Lung (tissue), 12 donors: ENCODE data around the gene RALB. TPM values are rescaled to one million over a fixed set of nuclear protein-coding genes. Genes with fewer than 3 reads are reported as not detected.

ENCODE experiments used
- ATAC-seq: fragments of 200-7000 bp; cut with Tn5 transposase; one replicate; pipeline ENCODE4 v1.9.1; 2020; ENCODE audit warnings: moderate number of reproducible peaks; ENCODE audit not compliant: insufficient read depth, low FRiP score
- DNase-seq, 3 donors: peaks; one replicate each; pipeline ENCODE4 v3.0.0-alpha.2; 2013 to 2017
- H3K27ac ChIP-seq, 2 donors: one replicate each; pipeline ENCODE4 v1.5.1; 2013; ENCODE audit warnings: mild to moderate bottlenecking in 2 of 2, moderate library complexity in 2 of 2, control low read depth in 1 of 2, inconsistent platforms in 1 of 2, low read depth in 1 of 2, low read length in 1 of 2
- H3K27me3 ChIP-seq, 3 donors: one replicate each; pipeline ENCODE4 v1.5.1; 2013; ENCODE audit warnings: low read length in 2 of 3; ENCODE audit not compliant: control insufficient read depth in 3 of 3, insufficient read depth in 3 of 3
- H3K36me3 ChIP-seq, 4 donors: one replicate each; pipeline ENCODE4 v1.5.1; 2013; ENCODE audit warnings: low read length in 4 of 4, mild to moderate bottlenecking in 1 of 4, moderate library complexity in 1 of 4; ENCODE audit not compliant: control insufficient read depth in 4 of 4, insufficient read depth in 4 of 4
- H3K4me1 ChIP-seq, 5 donors: one replicate each; pipeline ENCODE4 v1.5.1; 2013; ENCODE audit warnings: low read length in 5 of 5, mild to moderate bottlenecking in 2 of 5, moderate library complexity in 1 of 5; ENCODE audit not compliant: control insufficient read depth in 5 of 5, insufficient read depth in 5 of 5
- H3K4me3 ChIP-seq: one replicate; pipeline ENCODE4 v1.5.1; 2013; ENCODE audit warnings: mild to moderate bottlenecking, control low read depth, moderate library complexity
- H3K9ac ChIP-seq, 2 donors: one replicate each; pipeline ENCODE4 v1.5.1; 2013; ENCODE audit warnings: low read length in 2 of 2, control low read depth in 1 of 2; ENCODE audit not compliant: insufficient read depth in 1 of 2
- H3K9me3 ChIP-seq, 4 donors: one replicate each; pipeline ENCODE4 v1.5.1; 2013; ENCODE audit warnings: low read length in 3 of 4, mild to moderate bottlenecking in 1 of 4, moderate library complexity in 1 of 4; ENCODE audit not compliant: control insufficient read depth in 4 of 4, insufficient read depth in 3 of 4
- WGBS, 2 donors: extraction: QIAGEN DNeasy Blood & Tissue Kit; methylation state at CpG; one replicate each; pipeline ENCODE4 v1.1.7; 2013; 5-methylcytosine and 5-hydroxymethylcytosine counted together
- polyA plus RNA-seq, 2 donors: library from polyadenylated mRNA; stranded (reverse); fragments of 200-250 nt; gene quantifications; one replicate each; pipeline ENCODE4 v1.2.1, GENCODE V29; 2013
- total RNA-seq, 2 donors: library from RNA; depleted of rRNA in 1 of 2; stranded (reverse); fragments of >200 nt in 1 of 2; gene quantifications; one replicate each; pipeline ENCODE4 v1.2.1, GENCODE V29; 2014 to 2021
- TF ChIP-seq, protein P1 (sequence below): IDR thresholded peaks from 2 replicates; pipeline ENCODE4 v1.5.1; 2012; ENCODE audit warnings: mild to moderate bottlenecking; ENCODE audit errors: control extremely low read depth, extremely low read depth
- donor health status: control.
- donor health status: control.
- donor health status: Bipolar disorder and iron deficiency.
- donor health status: healthy.
- donor health status: DM: yes; HTN: yes; CAD: no.

Gene RALB
- total and polyA plus RNA-seq, 4 donors: 34.6 to 111 (median 77.1) TPM

DNA sequence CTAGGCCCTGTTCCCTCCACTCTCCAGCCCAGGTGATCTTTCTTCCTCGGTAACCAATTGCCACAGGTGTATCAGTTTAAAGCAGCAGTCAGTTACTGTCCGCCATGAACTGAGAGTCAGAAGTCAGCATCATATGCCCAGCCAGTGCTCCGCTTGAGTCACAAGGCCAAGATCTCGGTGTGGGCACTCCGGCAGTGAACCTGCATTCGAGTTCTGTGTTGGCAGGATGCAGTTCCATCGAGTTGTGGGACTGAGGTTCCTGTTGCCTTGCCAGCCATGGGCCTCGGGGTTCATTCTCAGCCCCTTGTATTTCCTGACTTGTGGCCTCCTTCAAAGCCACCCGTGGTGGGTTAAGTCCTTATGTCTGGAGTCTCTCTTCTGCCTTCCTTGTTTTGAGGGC lies 26.3 kb upstream of the RALB start:
- no peak overlapping the region for H3K9ac ChIP-seq
- 60 to 77% methylated on average over 9 of the region's 9 CpGs for WGBS, 2 donors
- H3K4me3 ChIP-seq: no peak overlapping the region
- peaks cover 0 to 2% (median 2%) of the 10 kb centered on the region in 3 donors for H3K27me3 ChIP-seq
- peaks cover 0 to 17% (median 5%) of the 10 kb centered on the region in 5 donors for H3K4me1 ChIP-seq
- H3K36me3 ChIP-seq: peaks cover 0 to 10% (median 1%) of the 10 kb centered on the region in 4 donors
- TF ChIP-seq, protein P1, sequence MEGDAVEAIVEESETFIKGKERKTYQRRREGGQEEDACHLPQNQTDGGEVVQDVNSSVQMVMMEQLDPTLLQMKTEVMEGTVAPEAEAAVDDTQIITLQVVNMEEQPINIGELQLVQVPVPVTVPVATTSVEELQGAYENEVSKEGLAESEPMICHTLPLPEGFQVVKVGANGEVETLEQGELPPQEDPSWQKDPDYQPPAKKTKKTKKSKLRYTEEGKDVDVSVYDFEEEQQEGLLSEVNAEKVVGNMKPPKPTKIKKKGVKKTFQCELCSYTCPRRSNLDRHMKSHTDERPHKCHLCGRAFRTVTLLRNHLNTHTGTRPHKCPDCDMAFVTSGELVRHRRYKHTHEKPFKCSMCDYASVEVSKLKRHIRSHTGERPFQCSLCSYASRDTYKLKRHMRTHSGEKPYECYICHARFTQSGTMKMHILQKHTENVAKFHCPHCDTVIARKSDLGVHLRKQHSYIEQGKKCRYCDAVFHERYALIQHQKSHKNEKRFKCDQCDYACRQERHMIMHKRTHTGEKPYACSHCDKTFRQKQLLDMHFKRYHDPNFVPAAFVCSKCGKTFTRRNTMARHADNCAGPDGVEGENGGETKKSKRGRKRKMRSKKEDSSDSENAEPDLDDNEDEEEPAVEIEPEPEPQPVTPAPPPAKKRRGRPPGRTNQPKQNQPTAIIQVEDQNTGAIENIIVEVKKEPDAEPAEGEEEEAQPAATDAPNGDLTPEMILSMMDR: no peak
- H3K9me3 ChIP-seq: peaks cover 0 to 4% (median 1%) of the 10 kb centered on the region in 4 donors
- no peak overlapping the region for H3K27ac ChIP-seq
- DNase-seq: no peak
- ATAC-seq: no peak

DNA sequence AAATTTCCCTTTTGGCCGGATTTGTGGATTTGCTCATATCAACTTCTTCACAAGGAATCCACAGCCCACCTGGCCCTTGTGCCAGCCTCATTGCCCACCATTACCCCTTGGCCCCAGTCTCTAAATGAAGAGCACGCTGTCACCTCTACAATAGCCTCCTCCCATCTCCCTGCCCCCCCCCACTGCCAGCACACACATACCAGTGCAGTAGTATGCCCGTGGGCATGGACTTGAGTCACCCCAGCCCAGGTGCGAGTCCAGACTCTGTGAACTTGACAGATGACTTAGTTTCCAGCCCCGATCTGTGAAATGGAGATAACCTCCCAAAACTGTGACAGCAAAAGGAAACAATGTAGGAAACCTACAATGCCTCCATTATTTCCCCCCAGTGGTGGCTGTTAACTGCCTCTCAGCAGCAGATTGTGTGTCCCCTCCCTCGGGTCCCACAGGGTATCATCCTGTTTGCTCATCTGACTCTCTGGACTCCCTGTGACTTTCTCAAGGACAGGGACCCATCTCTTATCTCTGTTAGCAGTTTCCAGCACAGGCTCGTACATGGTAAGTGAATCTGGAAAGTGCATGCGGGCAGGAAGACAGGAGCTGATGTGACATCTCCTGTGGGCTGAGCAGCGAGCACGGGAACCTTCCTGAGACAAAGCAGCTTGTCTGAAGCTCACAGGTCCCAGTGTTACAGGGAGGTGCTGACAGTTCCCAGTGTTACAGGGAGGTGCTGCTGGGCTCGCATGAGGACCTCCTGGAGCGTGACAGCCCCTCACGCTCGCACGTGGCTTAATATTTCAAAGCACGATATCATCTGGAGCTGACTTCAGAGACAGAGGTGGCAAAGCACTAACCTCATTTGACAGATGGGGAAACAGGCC lies 25.3 kb upstream of the RALB start:
- H3K4me1 ChIP-seq: peaks cover 0 to 11% (median 5%) of the 10 kb centered on the region in 5 donors
- DNase-seq (no peak), ATAC-seq (no peak)
- H3K27me3 ChIP-seq: peaks cover 0 to 2% (median 2%) of the 10 kb centered on the region in 3 donors
- H3K4me3 ChIP-seq: no peak overlapping the region
- WGBS, 2 donors: 77 to 83% methylated on average over 16 of the region's 16 CpGs
- H3K36me3 ChIP-seq: peaks cover 0 to under 1% (median 0%) of the 10 kb centered on the region in 4 donors
- H3K9ac ChIP-seq: no peak overlapping the region
- H3K27ac ChIP-seq: no peak overlapping the region
- peaks cover 0 to under 1% (median under 1%) of the 10 kb centered on the region in 4 donors for H3K9me3 ChIP-seq
- TF ChIP-seq, protein P1: no peak

DNA sequence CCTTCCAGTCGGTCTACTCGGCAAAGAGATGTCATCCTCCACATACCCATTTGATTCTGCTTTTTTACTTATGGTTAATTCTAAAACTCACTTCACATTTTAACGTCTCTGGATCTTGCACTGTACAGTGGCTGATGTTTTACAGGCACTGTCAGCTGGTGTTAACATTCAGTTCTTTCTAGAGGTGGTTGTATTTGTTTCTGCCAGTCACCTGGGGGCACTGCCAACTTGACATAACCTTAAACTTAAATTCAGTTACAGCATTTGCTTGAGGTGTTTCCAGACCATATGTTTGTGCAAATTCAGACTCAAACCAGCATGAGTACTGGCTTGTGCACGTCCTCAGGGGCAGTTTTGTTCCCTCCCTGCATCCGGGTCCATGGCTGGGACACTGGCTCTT lies 24.1 kb upstream of the RALB start:
- DNase-seq: no peak
- no peaks in the 10 kb centered on the region for H3K9me3 ChIP-seq
- no peak for ATAC-seq
- no peaks in the 10 kb centered on the region for H3K36me3 ChIP-seq
- TF ChIP-seq, protein P1: no peak
- H3K9ac ChIP-seq: no peak overlapping the region
- no peak overlapping the region for H3K27ac ChIP-seq
- H3K4me1 ChIP-seq: peaks cover 0 to 11% (median 5%) of the 10 kb centered on the region in 5 donors
- H3K27me3 ChIP-seq: peaks cover 0 to 2% (median 2%) of the 10 kb centered on the region in 3 donors
- H3K4me3 ChIP-seq: no peak overlapping the region
- 69 to 74% methylated on average over 5 of the region's 5 CpGs for WGBS, 2 donors
